ENCODE results near the gene IER2. TPM values are rescaled to one million over a fixed set of nuclear protein-coding genes. Genes with fewer than 3 reads are reported as not detected.
A peak's percentile ranks its signal among the peaks of the same experiment; 100 is the strongest.

Gene IER2
- total RNA-seq, 1 experiment from 2014 or later = 80.4 TPM

GRCh38 chr19:13119627-13120026 lies 30.6 kb upstream of the IER2 start:
- intact Hi-C loops (cut with micrococcal nuclease; ENCODE audit: unreplicated experiment) = no loop called here
- no TSS peak for BruUV-seq (replicated peaks)

GRCh38 chr19:13120031-13120430 lies 30.2 kb upstream of the IER2 start:
- no peak overlapping the region for H3K4me3 ChIP-seq (ENCODE audit: low read depth in 2 of 2, low read length in 2 of 2)

More at GRCh38 chr19:13119627-13120026, 30.6 kb upstream of the IER2 start:
- TF ChIP-seq TCF7L2 (IDR thresholded peaks at IDR 0.05; ENCODE audit: low read depth, low read length) = no peak
- no peak for TF ChIP-seq POLR2AphosphoS5 (IDR thresholded peaks at IDR 0.05; ENCODE audit: low read depth, low read length)
- TF ChIP-seq, protein P1, sequence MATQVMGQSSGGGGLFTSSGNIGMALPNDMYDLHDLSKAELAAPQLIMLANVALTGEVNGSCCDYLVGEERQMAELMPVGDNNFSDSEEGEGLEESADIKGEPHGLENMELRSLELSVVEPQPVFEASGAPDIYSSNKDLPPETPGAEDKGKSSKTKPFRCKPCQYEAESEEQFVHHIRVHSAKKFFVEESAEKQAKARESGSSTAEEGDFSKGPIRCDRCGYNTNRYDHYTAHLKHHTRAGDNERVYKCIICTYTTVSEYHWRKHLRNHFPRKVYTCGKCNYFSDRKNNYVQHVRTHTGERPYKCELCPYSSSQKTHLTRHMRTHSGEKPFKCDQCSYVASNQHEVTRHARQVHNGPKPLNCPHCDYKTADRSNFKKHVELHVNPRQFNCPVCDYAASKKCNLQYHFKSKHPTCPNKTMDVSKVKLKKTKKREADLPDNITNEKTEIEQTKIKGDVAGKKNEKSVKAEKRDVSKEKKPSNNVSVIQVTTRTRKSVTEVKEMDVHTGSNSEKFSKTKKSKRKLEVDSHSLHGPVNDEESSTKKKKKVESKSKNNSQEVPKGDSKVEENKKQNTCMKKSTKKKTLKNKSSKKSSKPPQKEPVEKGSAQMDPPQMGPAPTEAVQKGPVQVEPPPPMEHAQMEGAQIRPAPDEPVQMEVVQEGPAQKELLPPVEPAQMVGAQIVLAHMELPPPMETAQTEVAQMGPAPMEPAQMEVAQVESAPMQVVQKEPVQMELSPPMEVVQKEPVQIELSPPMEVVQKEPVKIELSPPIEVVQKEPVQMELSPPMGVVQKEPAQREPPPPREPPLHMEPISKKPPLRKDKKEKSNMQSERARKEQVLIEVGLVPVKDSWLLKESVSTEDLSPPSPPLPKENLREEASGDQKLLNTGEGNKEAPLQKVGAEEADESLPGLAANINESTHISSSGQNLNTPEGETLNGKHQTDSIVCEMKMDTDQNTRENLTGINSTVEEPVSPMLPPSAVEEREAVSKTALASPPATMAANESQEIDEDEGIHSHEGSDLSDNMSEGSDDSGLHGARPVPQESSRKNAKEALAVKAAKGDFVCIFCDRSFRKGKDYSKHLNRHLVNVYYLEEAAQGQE (IDR thresholded peaks at IDR 0.05; ENCODE audit: insufficient read depth in 1 of 2, low read depth in 2 of 2, low read length in 1 of 2) = no peak
- peaks cover 5% of the 10 kb centered on the region for H3K36me3 ChIP-seq (ENCODE audit: control insufficient read depth, insufficient read depth, low read length)
- ATAC-seq = no peak
- no peak for DNase-seq (ENCODE audit: low read depth, low spot score)
- H3K27ac ChIP-seq (ENCODE audit: low read length) = peak overlapping the region; percentile 79
- in situ Hi-C loops (cut with HindIII; ENCODE audit: low pct_unique_long_range_greater_than_20kb, low sequenced_read_pairs) = no loop called here
- ChIA-PET CTCF (no interaction called here), POLR2A (interaction anchor here (0.5 to 0.8 kb wide), 2 partner anchors 14 to 32 kb away, joined by 4 to 8 read pairs; no protein-coding TSS in a partner anchor)
- H3K4me3 ChIP-seq (ENCODE audit: low read depth in 2 of 2, low read length in 2 of 2) = peak overlapping the region; percentile 63 to 76
- H3K9me3 ChIP-seq (ENCODE audit: control insufficient read depth, insufficient read depth, low read depth, low read length) = no peaks in the 10 kb centered on the region
- peaks cover 26% of the 10 kb centered on the region for H3K4me1 ChIP-seq (ENCODE audit: control insufficient read depth, insufficient read depth, low read length)
- no peaks in the 10 kb centered on the region for H3K27me3 ChIP-seq (ENCODE audit: control insufficient read depth, insufficient read depth, low read length)

More at GRCh38 chr19:13120031-13120430, 30.2 kb upstream of the IER2 start:
- Histone ChIP-seq H3K9me3 (ENCODE audit: control insufficient read depth, insufficient read depth, low read depth, low read length) (no peaks in the 10 kb centered on the region), H3K36me3 (ENCODE audit: control insufficient read depth, insufficient read depth, low read length) (peaks cover 5% of the 10 kb centered on the region), H3K27ac (ENCODE audit: low read length) (peak overlapping the region; percentile 79), H3K27me3 (ENCODE audit: control insufficient read depth, insufficient read depth, low read length) (no peaks in the 10 kb centered on the region), H3K4me1 (ENCODE audit: control insufficient read depth, insufficient read depth, low read length) (peaks cover 22% of the 10 kb centered on the region)
- ChIA-PET POLR2A (no interaction called here), CTCF (no interaction called here)
- in situ Hi-C loops (cut with HindIII; ENCODE audit: low pct_unique_long_range_greater_than_20kb, low sequenced_read_pairs) = no loop called here
- no TSS peak for BruUV-seq (replicated peaks)
- intact Hi-C loops (cut with micrococcal nuclease; ENCODE audit: unreplicated experiment) = no loop called here
- DNase-seq (ENCODE audit: low read depth, low spot score) (no peak), ATAC-seq (no peak)
- TF ChIP-seq POLR2AphosphoS5 (IDR thresholded peaks at IDR 0.05; ENCODE audit: low read depth, low read length) (no peak), CTCF (IDR thresholded peaks at IDR 0.05) (no peak), SIN3A (IDR thresholded peaks at IDR 0.05; ENCODE audit: borderline replicate concordance, insufficient read depth, low read depth, low read length) (no peak), TCF7L2 (IDR thresholded peaks at IDR 0.05; ENCODE audit: low read depth, low read length) (no peak)
- TF ChIP-seq, protein P1 (IDR thresholded peaks at IDR 0.05; ENCODE audit: insufficient read depth in 1 of 2, low read depth in 2 of 2, low read length in 1 of 2) = no peak
